HEK293 (cell line): ENCODE data around the gene MACROD1.

Experiments
- CTCF ChIA-PET: fragments of 350-600 bp; formaldehyde crosslinking; extraction: SDS; loops from one replicate; lab custom pipeline; 2021; ENCODE audit warnings: antibody characterized with exemption; lab: Yijun Ruan, JAX
- POLR2A ChIA-PET: fragments of 300-600 bp; formaldehyde crosslinking; extraction: SDS; loops from one replicate; lab custom pipeline; 2020; ENCODE audit warnings: antibody characterized with exemption, inconsistent platforms; lab: Yijun Ruan, JAX
- H3K27ac ChIP-seq: fragments of 200-500 bp; sonication (Bioruptor generic); 2 replicates; pipeline ENCODE4 v1.5.1; 2014; ENCODE audit warnings: low read depth, low read length, control low read depth, inconsistent platforms; ENCODE audit errors: extremely low read depth
- H3K36me3 ChIP-seq, 2 experiments: fragments of 200-500 bp in 1 of 2; sonication (Bioruptor generic) in 1 of 2; 1 replicate in 1 of 2; 2 replicates in 1 of 2; pipeline ENCODE4 v1.5.1; 2014 to 2017; ENCODE audit warnings: inconsistent platforms in 2 of 2, low read length in 2 of 2; ENCODE audit not compliant: control insufficient read depth in 2 of 2, insufficient read depth in 1 of 2
- H3K4me1 ChIP-seq: fragments of 200-500 bp; sonication (Bioruptor generic); 2 replicates; pipeline ENCODE4 v1.5.1; 2014; ENCODE audit warnings: mild to moderate bottlenecking, low read length, inconsistent platforms; ENCODE audit not compliant: control insufficient read depth, insufficient read depth
- H3K4me3 ChIP-seq: 2 replicates; pipeline ENCODE4 v1.5.1; 2011; ENCODE audit warnings: low read depth, mild to moderate bottlenecking, control low read depth, low read length, moderate library complexity
- H3K9me3 ChIP-seq: fragments of 200-500 bp; sonication (Bioruptor generic); 2 replicates; pipeline ENCODE4 v1.5.1; 2014; ENCODE audit warnings: low read depth, low read length, inconsistent platforms; ENCODE audit not compliant: control insufficient read depth, insufficient read depth
- ATF2 ChIP-seq: fragments of 450-650 bp; formaldehyde crosslinking; IDR thresholded peaks from 2 replicates; pipeline ENCODE4 v1.5.1; 2016; ENCODE audit warnings: missing biosample characterization, missing genetic modification characterization, low read depth
- IKZF3 ChIP-seq: fragments of 450-650 bp; IDR thresholded peaks from 2 replicates; pipeline ENCODE4 v1.5.0; 2018; ENCODE audit warnings: missing biosample characterization, mild to moderate bottlenecking, missing genetic modification characterization, moderate library complexity
- KLF9 ChIP-seq: fragments of 450-650 bp; formaldehyde crosslinking; IDR thresholded peaks from 2 replicates; pipeline ENCODE4 v1.5.1; 2016; ENCODE audit warnings: missing biosample characterization, missing genetic modification characterization, low read depth
- PATZ1 ChIP-seq: fragments of 450-650 bp; formaldehyde crosslinking; IDR thresholded peaks from 2 replicates; pipeline ENCODE4 v1.5.1; 2016; ENCODE audit warnings: missing biosample characterization, missing genetic modification characterization
- SCRT2 ChIP-seq: fragments of 450-650 bp; formaldehyde crosslinking; IDR thresholded peaks from 2 replicates; pipeline ENCODE4 v1.5.1; 2016; ENCODE audit warnings: missing biosample characterization, missing genetic modification characterization
- SP3 ChIP-seq: fragments of 450-650 bp; formaldehyde crosslinking; IDR thresholded peaks from 2 replicates; pipeline ENCODE4 v1.5.1; 2016; ENCODE audit warnings: missing biosample characterization, missing genetic modification characterization
- ZBTB1 ChIP-seq: fragments of 450-650 bp; formaldehyde crosslinking; IDR thresholded peaks from 2 replicates; pipeline ENCODE4 v1.5.1; 2016; ENCODE audit warnings: missing biosample characterization, missing genetic modification characterization
- ZBTB26 ChIP-seq: fragments of 450-650 bp; formaldehyde crosslinking; optimal IDR thresholded peaks from 2 replicates; pipeline ENCODE3; 2016; ENCODE audit warnings: missing biosample characterization, mild to moderate bottlenecking, missing genetic modification characterization
- ZBTB8A ChIP-seq: fragments of 450-650 bp; formaldehyde crosslinking; IDR thresholded peaks from 2 replicates; pipeline ENCODE4 v1.5.1; 2016; ENCODE audit warnings: missing biosample characterization, missing genetic modification characterization
- ZFP69B ChIP-seq: fragments of 450-650 bp; formaldehyde crosslinking; IDR thresholded peaks from 2 replicates; pipeline ENCODE4 v1.5.1; 2016; ENCODE audit warnings: missing biosample characterization, missing genetic modification characterization
- ZIC2 ChIP-seq: fragments of 450-650 bp; formaldehyde crosslinking; IDR thresholded peaks from 2 replicates; pipeline ENCODE4 v1.5.1; 2016; ENCODE audit warnings: missing biosample characterization, missing genetic modification characterization
- ZNF133 ChIP-seq: fragments of 450-650 bp; formaldehyde crosslinking; IDR thresholded peaks from 2 replicates; pipeline ENCODE4 v1.5.1; 2016; ENCODE audit warnings: missing biosample characterization, missing genetic modification characterization
- ZNF157 ChIP-seq: fragments of 450-650 bp; formaldehyde crosslinking; IDR thresholded peaks from 2 replicates; pipeline ENCODE4 v1.5.1; 2016; ENCODE audit warnings: missing biosample characterization, missing genetic modification characterization
- ZNF2 ChIP-seq: fragments of 450-650 bp; formaldehyde crosslinking; IDR thresholded peaks from 2 replicates; pipeline ENCODE4 v1.5.1; 2016; ENCODE audit warnings: missing biosample characterization, missing genetic modification characterization
- ZNF274 ChIP-seq, 2 experiments: fragments of 200-500 bp in 1 of 2; fragments of 450-650 bp in 1 of 2; sonication (Bioruptor generic) in 1 of 2; formaldehyde crosslinking in 1 of 2; IDR thresholded peaks; 2 replicates each; pipeline versions ENCODE4 v1.5.1 to v1.6.1; 2014 to 2016; ENCODE audit warnings: borderline replicate concordance in 1 of 2, inconsistent platforms in 1 of 2, low read length in 1 of 2, missing biosample characterization in 1 of 2, missing genetic modification characterization in 1 of 2
- ZNF311 ChIP-seq: fragments of 450-650 bp; formaldehyde crosslinking; IDR thresholded peaks from 2 replicates; pipeline ENCODE4 v1.5.1; 2017; ENCODE audit warnings: missing biosample characterization, missing genetic modification characterization, borderline replicate concordance
- ZNF354C ChIP-seq: fragments of 450-650 bp; formaldehyde crosslinking; IDR thresholded peaks from 2 replicates; pipeline ENCODE4 v1.5.1; 2016; ENCODE audit warnings: missing biosample characterization, missing genetic modification characterization, low read depth, borderline replicate concordance
- ZNF394 ChIP-seq: fragments of 450-650 bp; formaldehyde crosslinking; IDR thresholded peaks from 2 replicates; pipeline ENCODE4 v1.5.1; 2016; ENCODE audit warnings: missing biosample characterization, missing genetic modification characterization, mild to moderate bottlenecking, moderate library complexity, borderline replicate concordance
- ZNF548 ChIP-seq: fragments of 450-650 bp; formaldehyde crosslinking; IDR thresholded peaks from 2 replicates; pipeline ENCODE4 v1.5.1; 2016; ENCODE audit warnings: missing biosample characterization, missing genetic modification characterization
- ZNF670 ChIP-seq: fragments of 450-650 bp; formaldehyde crosslinking; IDR thresholded peaks from 2 replicates; pipeline ENCODE4 v1.5.1; 2016; ENCODE audit warnings: missing biosample characterization, missing genetic modification characterization, low read depth
- TF ChIP-seq, protein P1 (sequence below): fragments of 450-650 bp; formaldehyde crosslinking; IDR thresholded peaks from 2 replicates; pipeline ENCODE4 v1.5.1; 2016; ENCODE audit warnings: missing biosample characterization, missing genetic modification characterization
- TF ChIP-seq, protein P2 (sequence below): fragments of 450-650 bp; formaldehyde crosslinking; IDR thresholded peaks from 2 replicates; pipeline ENCODE4 v1.5.1; 2016; ENCODE audit warnings: missing biosample characterization, missing genetic modification characterization

The MACROD1 gene

GRCh38 chr11:64165842-64166635 is at the start of gene MACROD1 (continued):
- TF ChIP-seq ZBTB26 (tag by site-specific recombination) (peak; percentile 95), SP3 (tag by site-specific recombination) (peak; percentile 61), PATZ1 (tag by site-specific recombination) (peak; percentile 37), ZFP69B (tag by site-specific recombination) (peak; percentile 98), ZBTB8A (peak; percentile 96), KLF9 (tag by site-specific recombination) (no peak), ZNF548 (tag by site-specific recombination) (no peak), ZNF670 (tag by site-specific recombination) (no peak), ZNF311 (tag by site-specific recombination) (no peak), ZNF354C (tag by site-specific recombination) (no peak), ZNF394 (tag by site-specific recombination) (no peak), IKZF3 (peak; percentile 89)
- TF ChIP-seq, protein P1, sequence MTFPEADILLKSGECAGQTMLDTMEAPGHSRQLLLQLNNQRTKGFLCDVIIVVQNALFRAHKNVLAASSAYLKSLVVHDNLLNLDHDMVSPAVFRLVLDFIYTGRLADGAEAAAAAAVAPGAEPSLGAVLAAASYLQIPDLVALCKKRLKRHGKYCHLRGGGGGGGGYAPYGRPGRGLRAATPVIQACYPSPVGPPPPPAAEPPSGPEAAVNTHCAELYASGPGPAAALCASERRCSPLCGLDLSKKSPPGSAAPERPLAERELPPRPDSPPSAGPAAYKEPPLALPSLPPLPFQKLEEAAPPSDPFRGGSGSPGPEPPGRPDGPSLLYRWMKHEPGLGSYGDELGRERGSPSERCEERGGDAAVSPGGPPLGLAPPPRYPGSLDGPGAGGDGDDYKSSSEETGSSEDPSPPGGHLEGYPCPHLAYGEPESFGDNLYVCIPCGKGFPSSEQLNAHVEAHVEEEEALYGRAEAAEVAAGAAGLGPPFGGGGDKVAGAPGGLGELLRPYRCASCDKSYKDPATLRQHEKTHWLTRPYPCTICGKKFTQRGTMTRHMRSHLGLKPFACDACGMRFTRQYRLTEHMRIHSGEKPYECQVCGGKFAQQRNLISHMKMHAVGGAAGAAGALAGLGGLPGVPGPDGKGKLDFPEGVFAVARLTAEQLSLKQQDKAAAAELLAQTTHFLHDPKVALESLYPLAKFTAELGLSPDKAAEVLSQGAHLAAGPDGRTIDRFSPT: peak; percentile 50; the same call in 1 of the 2 replicates
- TF ChIP-seq, protein P2, sequence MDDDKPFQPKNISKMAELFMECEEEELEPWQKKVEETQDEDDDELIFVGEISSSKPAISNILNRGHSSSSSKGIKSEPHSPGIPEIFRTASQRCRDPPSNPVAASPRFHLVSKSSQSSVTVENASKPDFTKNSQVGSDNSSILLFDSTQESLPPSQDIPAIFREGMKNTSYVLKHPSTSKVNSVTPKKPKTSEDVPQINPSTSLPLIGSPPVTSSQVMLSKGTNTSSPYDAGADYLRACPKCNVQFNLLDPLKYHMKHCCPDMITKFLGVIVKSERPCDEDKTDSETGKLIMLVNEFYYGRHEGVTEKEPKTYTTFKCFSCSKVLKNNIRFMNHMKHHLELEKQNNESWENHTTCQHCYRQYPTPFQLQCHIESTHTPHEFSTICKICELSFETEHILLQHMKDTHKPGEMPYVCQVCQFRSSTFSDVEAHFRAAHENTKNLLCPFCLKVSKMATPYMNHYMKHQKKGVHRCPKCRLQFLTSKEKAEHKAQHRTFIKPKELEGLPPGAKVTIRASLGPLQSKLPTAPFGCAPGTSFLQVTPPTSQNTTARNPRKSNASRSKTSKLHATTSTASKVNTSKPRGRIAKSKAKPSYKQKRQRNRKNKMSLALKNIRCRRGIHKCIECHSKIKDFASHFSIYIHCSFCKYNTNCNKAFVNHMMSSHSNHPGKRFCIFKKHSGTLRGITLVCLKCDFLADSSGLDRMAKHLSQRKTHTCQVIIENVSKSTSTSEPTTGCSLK (tag by site-specific recombination): no peak

DNA sequence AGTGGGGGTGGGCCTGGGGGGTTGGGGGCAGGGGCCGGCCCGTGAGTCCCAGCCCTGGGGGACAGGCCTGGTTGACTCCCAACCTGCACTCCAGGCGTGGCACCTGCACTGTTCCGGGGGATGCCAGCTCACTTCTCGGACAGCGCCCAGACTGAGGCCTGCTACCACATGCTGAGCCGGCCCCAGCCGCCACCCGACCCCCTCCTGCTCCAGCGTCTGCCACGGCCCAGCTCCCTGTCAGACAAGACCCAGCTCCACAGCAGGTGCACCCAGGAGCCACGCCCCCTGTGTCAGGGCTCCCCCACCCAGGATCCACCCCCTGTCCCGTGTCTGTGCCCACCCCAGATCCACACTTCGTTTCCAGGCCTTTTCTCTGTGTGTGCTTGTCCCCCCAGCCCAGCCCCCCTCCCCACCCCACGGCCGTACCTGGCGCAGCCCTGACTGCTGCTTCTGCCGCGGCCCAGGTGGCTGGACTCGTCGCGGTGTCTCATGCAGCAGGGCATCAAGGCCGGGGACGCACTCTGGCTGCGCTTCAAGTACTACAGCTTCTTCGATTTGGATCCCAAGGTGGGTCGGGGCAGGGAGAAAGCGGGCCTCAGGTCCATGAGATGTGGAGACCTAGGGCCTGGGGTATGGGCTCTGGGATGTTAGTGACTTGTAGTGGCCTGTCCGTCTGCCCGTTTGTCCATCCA is 45.4 kb upstream of the MACROD1 start:
- no peak overlapping the region for H3K27ac ChIP-seq
- TF ChIP-seq SCRT2 (tag by site-specific recombination) (no peak), ZNF2 (no peak), ZBTB1 (tag by site-specific recombination) (no peak), ATF2 (tag by site-specific recombination) (no peak), ZNF157 (no peak), ZNF274 (IDR thresholded peaks at IDR 0.05; ENCODE audit: low read length) (no peak), ZNF274 (tag by site-specific recombination; IDR thresholded peaks at IDR 0.05; ENCODE audit: borderline replicate concordance) (no peak), ZNF133 (no peak), ZIC2 (tag by site-specific recombination) (peak; percentile 60)
- H3K9me3 ChIP-seq: no peaks in the 10 kb centered on the region
- H3K4me3 ChIP-seq: no peak overlapping the region
- POLR2A ChIA-PET: interaction anchor here (1.1 to 2.1 kb wide), 2 partner anchors 11 to 26 kb away, joined by 5 read pairs; partner anchors contain the start of gene STIP1
- CTCF ChIA-PET: interaction anchor here (0.8 to 1.5 kb wide), 2 partner anchors 25 to 34 kb away, joined by 3 read pairs; partner anchors contain the start of gene STIP1
- H3K36me3 ChIP-seq: peaks cover 0 to 11% of the 10 kb centered on the region in 2 experiments; a peak in 1 of 3 replicates
- no peaks in the 10 kb centered on the region for H3K4me1 ChIP-seq
